NCI-H146 (cell line): ENCODE results near the gene KCTD19.

Experiments used
- DNase-seq: peaks from one replicate; lab custom pipeline; 2025; lab: John Stamatoyannopoulos, UW

KCTD19 gene

GRCh38 chr16:67242138-67242730 lies 84.3 kb downstream of the KCTD19 start:
- no peak for DNase-seq

GRCh38 chr16:67241008-67241900 lies 85.3 kb downstream of the KCTD19 start:
- DNase-seq, result no peak

DNA sequence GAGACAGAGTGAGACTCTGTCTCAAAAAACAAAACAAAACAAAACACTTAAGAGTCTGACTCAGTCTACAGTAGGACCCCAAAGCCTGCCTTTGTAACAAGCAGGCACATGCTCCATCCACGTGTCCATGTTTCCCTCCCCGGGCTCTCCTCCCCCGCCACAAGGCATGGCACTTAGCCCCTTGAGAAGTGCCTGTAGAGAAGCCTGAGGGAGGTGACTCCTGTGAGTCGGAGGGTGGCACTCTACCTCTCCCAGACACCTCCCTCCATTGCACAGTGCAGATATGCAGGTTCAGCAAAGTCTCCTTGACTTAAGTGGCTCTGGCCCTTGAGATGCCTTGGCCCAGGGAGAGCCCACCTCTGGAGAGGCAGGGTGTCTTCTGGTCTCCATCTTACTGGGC lies 86.0 kb downstream of the KCTD19 start:
- no peak for DNase-seq
